Endothelial cell (in vitro differentiated cells): ENCODE data around the gene TNFAIP8. TPM values are rescaled to one million over a fixed set of nuclear protein-coding genes. Genes with fewer than 3 reads are reported as not detected.

ENCODE experiments used
- DNase-seq: peaks from one replicate; pipeline ENCODE4 v3.0.0; 2021; ENCODE audit warnings: low spot score
- H3K27ac Mint-ChIP-seq: one replicate; pipeline ENCODE4 v1.8.0; 2021; ENCODE audit warnings: mixed read lengths, inconsistent platforms; ENCODE audit not compliant: unreplicated experiment
- H3K27me3 Mint-ChIP-seq: one replicate; pipeline ENCODE4 v1.8.0; 2021; ENCODE audit warnings: mild to moderate bottlenecking, moderate library complexity, mixed read lengths, inconsistent platforms; ENCODE audit not compliant: unreplicated experiment
- H3K36me3 Mint-ChIP-seq: one replicate; pipeline ENCODE4 v1.8.0; 2021; ENCODE audit warnings: mild to moderate bottlenecking, low read depth, mixed read lengths, inconsistent platforms; ENCODE audit not compliant: unreplicated experiment
- H3K4me1 Mint-ChIP-seq: one replicate; pipeline ENCODE4 v1.8.0; 2021; ENCODE audit warnings: mild to moderate bottlenecking, mixed read lengths, inconsistent platforms; ENCODE audit not compliant: unreplicated experiment
- H3K4me3 Mint-ChIP-seq: one replicate; pipeline ENCODE4 v1.8.0; 2021; ENCODE audit warnings: mild to moderate bottlenecking, mixed read lengths, inconsistent platforms; ENCODE audit not compliant: unreplicated experiment
- H3K9me3 Mint-ChIP-seq: one replicate; pipeline ENCODE4 v1.8.0; 2021; ENCODE audit warnings: mixed read lengths, inconsistent platforms; ENCODE audit not compliant: unreplicated experiment
- total RNA-seq: library from RNA; stranded (reverse); fragmentation: NEBNext Ultra II Directional; extraction: Animal tissue kit (Norgen Biotek cat#: 25700); gene quantifications from one replicate; pipeline ENCODE4 v1.2.1, GENCODE V29; 2021; ENCODE audit not compliant: unreplicated experiment
- TF ChIP-seq, protein P1 (sequence below): fragments of 200-600 bp; sonication (generic); IDR thresholded peaks from one replicate; pipeline ENCODE4 v1.5.0; 2021; ENCODE audit warnings: antibody characterized with exemption; ENCODE audit not compliant: unreplicated experiment

TNFAIP8 gene
- total RNA-seq, 1 donor from 2014 or later = 7.9 TPM

GRCh38 chr5:119385536-119386128, 29.8 kb downstream of the TNFAIP8 start:
- Mint-ChIP-seq H3K4me1 (peaks cover 17% of the 10 kb centered on the region), H3K27me3 (no peaks in the 10 kb centered on the region), H3K27ac (no peak overlapping the region), H3K36me3 (no peaks in the 10 kb centered on the region), H3K4me3 (no peak overlapping the region), H3K9me3 (no peaks in the 10 kb centered on the region)
- TF ChIP-seq, protein P1, sequence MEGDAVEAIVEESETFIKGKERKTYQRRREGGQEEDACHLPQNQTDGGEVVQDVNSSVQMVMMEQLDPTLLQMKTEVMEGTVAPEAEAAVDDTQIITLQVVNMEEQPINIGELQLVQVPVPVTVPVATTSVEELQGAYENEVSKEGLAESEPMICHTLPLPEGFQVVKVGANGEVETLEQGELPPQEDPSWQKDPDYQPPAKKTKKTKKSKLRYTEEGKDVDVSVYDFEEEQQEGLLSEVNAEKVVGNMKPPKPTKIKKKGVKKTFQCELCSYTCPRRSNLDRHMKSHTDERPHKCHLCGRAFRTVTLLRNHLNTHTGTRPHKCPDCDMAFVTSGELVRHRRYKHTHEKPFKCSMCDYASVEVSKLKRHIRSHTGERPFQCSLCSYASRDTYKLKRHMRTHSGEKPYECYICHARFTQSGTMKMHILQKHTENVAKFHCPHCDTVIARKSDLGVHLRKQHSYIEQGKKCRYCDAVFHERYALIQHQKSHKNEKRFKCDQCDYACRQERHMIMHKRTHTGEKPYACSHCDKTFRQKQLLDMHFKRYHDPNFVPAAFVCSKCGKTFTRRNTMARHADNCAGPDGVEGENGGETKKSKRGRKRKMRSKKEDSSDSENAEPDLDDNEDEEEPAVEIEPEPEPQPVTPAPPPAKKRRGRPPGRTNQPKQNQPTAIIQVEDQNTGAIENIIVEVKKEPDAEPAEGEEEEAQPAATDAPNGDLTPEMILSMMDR = no peak
- DNase-seq = no peak

DNA sequence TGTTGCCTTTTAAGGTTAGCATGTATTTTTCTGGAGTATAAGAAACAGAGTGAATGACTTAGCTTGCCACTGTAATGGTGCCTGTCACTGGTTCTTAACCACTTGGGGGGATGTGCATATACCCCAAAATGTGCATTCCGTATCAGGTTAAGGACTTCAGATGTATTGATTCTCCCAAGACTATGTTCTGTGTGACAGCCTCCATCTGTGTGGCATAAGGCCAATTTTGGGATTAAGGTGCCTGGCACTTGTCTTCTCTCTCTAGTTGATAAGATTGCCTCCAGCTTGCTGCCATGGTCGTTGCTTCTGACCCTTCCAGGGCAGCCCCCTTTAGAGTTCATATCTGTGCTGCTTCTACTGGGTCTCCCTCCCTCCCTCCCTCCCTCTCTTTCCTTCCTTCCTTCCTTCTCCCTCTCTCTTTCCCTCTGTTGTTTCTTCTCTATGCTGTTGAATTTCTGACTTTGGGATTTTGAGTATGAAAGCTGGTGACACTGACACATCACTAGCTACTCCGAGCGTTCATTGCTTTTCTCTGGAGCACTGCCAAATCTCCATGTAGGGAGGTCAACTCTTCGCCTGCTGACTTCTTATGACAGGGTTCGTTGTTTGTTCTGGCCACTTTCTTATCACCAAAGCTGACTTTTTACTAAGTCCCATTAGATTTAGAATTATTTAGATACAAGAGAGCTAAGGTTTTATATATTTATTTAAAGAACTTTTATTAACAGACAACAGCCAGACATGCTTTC, 31.0 kb downstream of the TNFAIP8 start:
- no peaks in the 10 kb centered on the region for H3K36me3 Mint-ChIP-seq
- DNase-seq = no peak
- no peaks in the 10 kb centered on the region for H3K27me3 Mint-ChIP-seq

DNA sequence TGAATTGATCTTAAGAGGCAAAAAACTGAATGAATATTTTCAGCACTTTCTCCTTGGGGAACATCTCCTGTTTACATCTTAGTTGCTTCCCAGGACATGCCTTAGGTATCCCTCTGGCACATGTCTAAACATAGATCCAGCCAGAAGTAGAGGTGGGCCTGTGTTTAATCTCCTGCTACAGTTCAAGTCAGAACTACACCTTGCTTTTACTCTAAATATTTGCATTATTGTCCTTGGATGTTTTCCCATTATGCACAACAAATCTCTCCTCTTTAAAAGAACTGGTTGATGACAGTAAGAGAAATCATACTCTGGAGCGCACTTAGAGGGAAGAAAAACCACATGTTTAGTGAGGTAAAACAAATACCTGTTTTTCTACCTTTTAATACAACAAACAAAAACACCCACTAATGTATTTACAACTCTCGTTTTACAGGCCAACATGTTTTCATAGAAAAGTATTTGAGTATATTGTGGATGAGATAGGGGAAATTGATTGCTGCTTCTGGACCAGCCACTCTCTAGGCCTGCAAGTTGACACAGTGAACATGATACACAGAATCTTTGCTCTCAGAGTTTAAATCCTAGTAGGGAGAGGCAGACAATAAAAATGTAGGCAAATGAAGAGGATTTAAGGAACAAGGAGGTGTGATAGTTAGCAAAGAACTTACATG, 32.3 kb downstream of the TNFAIP8 start:
- no peaks in the 10 kb centered on the region for H3K27me3 Mint-ChIP-seq

More for the DNA sequence above, 31.0 kb downstream of the TNFAIP8 start:
- H3K27ac Mint-ChIP-seq = no peak overlapping the region
- H3K4me1 Mint-ChIP-seq = peaks cover 17% of the 10 kb centered on the region
- no peaks in the 10 kb centered on the region for H3K9me3 Mint-ChIP-seq
- H3K4me3 Mint-ChIP-seq = no peak overlapping the region
- TF ChIP-seq, protein P1 = no peak

DNA sequence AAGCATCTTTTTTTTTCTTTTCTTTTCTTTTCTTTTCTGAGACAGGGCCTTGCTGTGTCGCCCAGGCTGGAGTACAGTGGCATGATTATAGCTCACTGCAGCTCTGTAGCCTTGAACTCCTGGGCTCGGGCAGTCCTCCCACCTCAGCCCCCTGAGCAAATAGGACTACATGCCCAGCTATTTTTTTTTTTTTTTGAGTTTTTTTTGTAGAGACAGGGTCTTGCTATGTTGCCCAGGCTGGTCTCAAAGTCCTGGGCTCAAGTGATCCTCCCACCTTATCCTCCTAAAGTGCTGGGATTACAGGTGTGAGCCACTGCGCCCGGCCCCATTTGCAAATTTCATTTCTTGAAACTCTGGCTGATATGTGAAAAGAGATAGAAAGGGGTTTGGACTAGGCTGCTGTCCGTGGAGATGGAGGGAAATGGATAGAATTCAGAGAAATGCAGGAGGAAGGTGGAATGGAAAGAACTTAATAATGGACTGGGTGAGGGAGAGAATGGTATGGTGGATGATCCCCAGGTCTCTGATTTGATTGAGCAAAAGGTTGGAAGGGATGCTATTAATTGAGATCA, 32.9 kb downstream of the TNFAIP8 start:
- Mint-ChIP-seq H3K4me3 (no peak overlapping the region), H3K27ac (peak overlapping the region; percentile 9), H3K9me3 (no peaks in the 10 kb centered on the region), H3K4me1 (peaks cover 17% of the 10 kb centered on the region), H3K27me3 (no peaks in the 10 kb centered on the region), H3K36me3 (no peaks in the 10 kb centered on the region)
- TF ChIP-seq, protein P1 = no peak
- DNase-seq = no peak

More for the DNA sequence above, 32.3 kb downstream of the TNFAIP8 start:
- Mint-ChIP-seq H3K9me3 (no peaks in the 10 kb centered on the region), H3K27ac (no peak overlapping the region), H3K4me3 (no peak overlapping the region), H3K36me3 (no peaks in the 10 kb centered on the region), H3K4me1 (peaks cover 17% of the 10 kb centered on the region)
- DNase-seq = no peak
- TF ChIP-seq, protein P1 = no peak
